GM18508 (cell line): ENCODE measurements around the gene LCMT2.
"Not testable (repeated sequence)": the region's sequence is repeated elsewhere in the genome, so short reads cannot be mapped to it uniquely, and the experiment has no call there.

Experiments
- ATAC-seq: cut with Tn5 transposase; IDR thresholded peaks from one replicate; pipeline ENCODE4 v1.9.1; 2021; ENCODE audit warnings: moderate number of reproducible peaks; ENCODE audit not compliant: insufficient read depth, unreplicated experiment

Gene LCMT2

DNA sequence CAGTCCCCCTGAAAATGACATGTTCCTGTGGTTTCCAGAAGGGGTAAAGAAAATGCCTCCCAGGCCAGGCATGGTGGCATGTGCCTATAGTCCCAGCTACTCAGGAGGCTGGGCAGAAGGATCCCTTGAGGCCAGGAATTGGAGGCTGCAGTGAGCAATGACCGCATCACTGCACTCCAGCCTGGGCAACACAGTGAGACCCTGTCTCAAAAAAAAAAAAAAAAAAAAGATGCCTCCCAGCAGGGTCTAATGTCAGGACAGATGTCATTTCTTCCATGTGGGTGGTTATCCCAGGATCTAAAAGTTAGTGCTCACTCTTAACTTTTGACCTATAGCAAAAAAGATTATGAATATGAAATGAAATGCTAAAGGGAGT lies 13.4 kb downstream of the LCMT2 start:
- ATAC-seq = no peak

DNA sequence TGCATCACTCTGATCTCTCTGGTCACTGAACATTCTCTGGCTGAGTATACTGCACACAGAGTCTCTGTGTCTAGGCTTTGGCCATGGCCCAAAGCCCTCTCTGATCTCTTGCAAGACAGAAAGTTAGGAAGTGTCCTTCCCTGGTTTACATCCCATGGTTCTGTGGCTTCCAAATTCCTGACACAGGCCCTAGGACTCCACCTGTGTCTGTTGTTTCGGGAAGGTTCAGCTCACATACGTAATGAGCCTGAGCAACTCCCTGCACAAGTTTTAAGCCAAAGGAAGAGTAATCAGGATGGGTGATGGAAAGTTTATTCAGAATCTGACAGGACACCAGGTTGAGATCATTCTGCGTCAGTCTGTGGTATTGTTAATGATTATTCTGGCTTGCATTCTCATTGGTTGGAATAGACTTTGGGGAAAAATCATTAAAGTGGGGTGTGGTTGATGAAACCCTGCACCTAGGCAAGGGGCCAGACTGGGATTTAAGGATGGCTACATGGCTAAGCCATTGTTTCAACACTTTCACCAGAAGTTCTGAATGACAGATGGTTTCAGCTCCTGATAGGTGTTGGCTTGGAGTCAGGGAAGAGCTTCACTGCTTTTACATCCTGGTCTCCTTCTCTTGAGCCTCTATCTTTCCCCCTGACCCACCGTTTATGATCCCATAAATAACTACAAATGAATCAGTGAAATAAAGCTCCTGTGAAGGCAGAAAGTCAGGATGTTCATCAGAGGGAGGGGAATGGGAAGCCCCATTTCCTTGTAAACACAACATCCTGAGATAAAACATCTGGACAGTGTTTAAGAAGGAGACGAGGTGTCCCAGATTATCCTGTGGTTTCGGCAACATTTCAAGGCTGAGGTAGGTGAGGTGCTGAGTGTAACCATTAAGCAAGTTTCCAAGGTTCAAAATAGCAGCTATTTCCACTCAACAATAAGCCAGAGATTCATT lies 14.1 kb downstream of the LCMT2 start:
- ATAC-seq = no peak

DNA sequence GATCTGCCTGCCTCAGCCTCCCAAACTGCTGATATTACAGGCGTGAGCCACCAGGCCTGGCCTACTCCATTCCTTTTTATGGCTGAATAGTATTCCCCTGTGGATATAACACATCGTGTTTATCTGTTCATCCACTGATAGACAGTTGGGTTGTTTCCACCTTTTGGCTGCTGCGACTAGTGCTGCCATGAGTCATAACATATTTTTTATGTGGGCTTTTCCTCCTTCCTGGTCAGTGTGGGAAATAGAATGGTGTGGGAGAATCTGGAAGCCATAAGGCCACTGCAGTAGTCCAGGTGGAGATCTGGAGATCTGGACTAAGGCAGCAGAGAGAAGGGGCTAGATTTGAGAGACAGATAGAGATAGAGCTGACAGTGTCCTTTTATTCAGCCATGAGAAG lies 16.2 kb downstream of the LCMT2 start:
- no peak for ATAC-seq

DNA sequence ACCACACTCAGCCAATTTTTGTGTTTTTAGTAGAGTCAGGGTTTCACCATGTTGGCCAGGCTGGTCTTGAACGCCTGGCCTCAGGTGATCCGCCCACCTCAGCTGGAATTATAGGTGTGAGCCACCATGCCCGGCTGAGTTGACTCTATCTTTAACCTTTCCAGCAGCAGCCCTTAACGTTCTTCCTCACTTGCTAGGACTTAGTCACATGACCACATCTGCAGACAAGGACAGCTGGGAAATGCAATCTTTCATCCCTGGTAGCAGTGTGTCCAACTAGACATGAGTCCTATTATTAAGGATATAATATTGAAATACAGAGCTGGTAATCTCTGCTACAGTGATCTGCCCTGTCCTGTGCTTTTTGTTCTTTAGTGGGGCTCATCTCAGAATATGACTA lies 18.0 kb downstream of the LCMT2 start:
- no peak for ATAC-seq

DNA sequence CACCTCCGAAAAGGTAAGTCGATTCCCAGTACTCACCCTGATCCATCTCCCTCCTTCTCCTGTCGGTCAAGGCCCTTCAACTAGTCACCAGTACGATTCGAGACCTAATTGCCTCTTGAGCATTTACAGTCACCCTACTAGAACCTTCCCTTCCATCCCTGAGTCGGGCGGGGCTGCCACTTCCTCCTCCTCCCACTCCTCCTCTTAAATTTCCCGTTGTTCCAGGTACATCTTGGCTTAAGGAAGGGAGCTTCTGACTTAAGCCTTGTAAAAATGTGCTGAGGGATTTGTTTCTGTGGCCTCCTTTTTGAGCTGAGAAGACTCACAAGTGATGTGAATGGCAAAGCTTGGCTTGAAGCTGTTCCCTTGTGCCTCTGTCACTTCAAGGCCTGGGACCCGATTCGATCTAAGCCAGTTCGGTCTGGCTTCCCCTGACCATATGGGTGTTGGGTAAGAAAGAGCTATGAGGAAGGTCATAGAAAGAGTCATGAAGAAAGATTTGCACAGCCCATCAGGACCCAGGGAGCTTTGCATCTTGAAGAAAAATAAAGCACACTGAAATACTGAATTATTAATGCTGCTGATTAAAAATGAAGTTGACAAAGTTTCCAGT lies 28.1 kb downstream of the LCMT2 start, which contains the start of gene TGM7:
Gene TGM7, minus strand, starts transcription at position 51 of the 613 bp plus-strand sequence.
- no peak for ATAC-seq

DNA sequence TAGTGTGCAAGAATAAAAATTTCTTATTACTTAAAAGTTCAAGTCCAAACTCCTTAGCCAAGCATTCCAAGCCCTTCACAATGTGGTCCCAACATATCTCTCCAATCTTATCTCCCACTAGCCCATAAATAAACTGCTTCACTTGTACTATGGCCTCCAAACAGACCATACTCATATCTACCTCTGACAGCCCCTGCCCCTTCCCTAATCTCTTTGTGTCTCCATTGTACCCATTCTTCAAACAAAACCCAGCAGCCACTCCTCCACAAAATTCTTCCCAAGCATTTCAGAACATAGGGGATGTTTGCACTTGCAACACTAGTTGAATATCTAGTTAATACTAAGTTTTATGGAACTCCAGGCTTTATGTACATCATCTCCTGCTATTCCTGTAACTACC lies 30.5 kb downstream of the LCMT2 start:
- ATAC-seq = no peak

DNA sequence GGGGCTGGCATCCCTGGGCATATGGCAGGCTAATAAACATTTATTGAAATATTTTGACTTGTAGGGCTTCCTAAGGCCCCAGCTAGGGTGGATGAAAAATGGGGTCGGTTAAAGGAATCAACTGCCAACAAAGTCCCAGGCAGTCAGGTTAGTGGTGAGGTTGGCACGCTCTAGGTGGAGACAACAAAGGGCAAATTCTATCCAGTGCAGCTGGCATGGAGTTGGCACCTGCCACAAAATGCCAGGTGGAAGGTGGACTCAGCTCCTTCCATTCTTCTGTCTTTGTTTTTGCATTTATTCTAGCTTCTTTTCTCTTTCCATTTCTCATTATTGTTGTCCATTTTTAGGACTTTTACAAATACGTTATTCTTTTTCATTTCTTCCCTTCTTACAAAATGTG lies 31.0 kb downstream of the LCMT2 start:
- ATAC-seq = no peak

DNA sequence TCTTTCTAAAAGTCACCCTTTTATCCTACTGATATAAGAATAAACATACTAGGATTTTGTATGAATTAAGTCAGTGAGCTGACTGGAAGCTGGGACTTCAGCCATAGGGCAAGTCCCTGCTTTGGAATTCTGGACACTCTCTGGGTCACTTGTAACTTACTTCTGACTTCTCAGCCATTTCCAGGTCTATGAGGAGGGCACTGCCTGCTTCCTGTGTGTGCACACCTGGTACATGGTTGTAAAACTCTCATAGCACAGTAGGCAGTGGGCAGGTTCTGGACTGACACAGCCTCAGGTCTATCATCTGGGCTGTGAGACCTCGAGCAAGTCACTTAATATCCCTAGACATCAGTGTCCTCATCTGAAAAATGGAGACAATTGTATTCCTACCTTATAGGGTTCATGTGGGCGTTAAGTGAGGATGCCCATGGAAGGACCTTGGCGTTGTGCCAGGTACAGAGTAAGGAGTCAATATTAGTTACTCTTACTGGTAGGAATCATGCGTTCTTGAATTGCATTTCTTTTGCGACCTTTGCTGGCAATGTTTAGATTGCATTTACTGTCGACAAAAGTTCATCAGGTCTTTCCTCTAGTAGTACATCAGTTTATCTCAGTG lies 36.2 kb downstream of the LCMT2 start:
- no peak for ATAC-seq

DNA sequence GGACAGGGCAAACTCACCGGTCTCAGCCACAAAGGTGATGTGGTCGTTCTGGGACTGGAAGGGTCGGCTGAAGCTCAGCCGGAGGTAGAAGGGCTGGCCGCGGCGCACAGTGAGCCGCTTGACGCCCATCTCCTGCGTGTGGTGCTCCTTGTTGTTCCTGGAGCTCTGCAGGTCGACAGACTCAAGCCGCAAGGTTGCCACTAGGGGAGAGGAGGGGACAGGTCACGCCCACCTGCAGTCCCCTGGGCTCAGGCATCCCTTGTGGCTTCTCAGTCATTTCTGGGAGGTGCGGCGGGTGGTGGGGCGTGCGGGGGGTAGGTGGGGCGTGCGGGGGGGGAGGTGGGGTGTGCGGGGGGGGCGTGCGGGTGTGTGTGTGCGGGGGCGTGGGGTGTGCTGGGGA lies 36.9 kb downstream of the LCMT2 start:
- no peak for ATAC-seq

DNA sequence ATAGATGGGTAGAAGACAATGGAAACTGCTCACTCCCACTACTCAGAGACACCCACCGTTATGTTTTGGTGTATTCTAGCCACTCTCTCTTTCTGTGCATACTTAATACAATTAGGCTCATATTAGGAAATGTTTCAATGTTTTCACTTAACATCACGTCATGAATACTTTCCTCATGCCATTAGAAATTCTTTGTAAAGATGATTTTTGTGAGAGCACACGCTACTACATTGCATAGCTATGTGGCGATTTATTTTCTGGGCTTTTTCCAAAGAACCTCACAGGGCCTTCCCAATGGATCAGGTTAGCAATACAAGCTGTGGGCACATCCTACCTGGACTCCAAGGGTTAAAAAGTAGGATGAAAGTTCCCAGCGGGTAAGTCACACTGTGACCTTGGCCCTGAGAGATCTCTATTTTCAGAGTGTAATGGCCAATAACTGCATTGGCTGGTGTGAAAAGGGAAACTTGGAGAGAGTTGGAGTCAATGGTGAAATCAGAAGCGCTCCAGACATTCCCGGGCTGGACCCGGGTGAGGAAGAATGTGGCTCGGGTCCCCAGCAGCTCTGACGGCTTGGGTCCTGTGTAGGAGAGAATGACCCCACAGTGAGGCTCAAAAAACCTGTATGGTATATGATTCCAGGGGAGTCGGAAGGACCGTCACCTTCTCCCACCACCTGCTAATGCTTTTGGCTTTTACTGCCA lies 37.8 kb downstream of the LCMT2 start:
- ATAC-seq = no peak

DNA sequence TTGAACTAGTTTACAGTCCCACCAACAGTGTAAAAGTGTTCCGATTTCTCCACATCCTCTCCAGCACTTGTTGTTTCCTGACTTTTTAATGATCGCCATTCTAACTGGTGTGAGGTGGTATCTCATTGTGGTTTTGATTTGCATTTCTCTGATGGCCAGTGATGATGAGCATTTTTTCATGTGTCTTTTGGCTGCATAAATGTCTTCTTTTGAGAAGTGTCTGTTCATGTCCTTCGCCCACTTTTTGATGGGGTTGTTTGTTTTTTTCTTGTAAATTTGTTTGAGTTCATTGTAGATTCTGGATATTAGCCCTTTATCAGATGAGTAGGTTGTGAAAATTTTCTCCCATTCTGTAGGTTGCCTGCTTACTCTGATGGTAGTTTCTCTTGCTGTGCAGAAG lies 40.7 kb downstream of the LCMT2 start:
- ATAC-seq = not testable (repeated sequence)

DNA sequence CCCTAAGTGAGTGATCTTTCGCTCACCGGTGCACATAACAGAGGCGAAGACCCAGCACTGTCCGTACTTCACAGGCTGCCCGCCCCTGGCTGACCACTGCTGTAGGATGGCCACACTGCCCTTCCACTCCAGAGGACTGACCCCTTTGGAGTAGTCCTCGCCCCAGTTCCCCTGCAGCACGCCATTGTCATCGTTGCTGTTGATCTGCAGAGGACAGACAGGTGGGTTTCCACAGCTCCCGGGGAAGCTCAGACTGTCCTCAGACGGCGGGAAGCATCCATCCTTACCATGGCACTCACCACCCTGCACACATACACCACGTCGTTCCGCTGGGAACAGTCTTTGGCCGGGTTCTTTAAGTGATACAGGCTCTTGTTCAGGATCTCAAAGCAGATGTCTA lies 43.1 kb downstream of the LCMT2 start:
- no peak for ATAC-seq

DNA sequence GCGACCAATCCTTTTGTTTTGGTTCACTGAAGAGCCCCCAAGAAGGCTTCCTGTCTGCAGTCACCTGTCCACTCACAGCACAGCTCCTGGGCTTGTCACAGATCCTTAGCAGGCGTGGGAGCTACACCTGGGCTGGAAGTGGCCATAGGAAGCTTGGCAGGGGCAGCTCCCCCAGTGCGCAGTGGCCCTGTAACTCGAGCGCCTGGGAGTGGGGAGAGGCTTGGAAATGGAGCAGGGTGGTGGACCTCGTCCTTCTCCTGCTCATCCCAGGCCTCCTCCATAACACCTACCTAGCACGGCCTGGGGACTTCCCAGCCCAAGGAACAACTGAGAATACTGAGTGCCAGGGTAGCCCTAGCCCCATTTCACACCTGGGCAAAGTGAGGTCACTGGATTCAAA lies 44.3 kb downstream of the LCMT2 start:
- ATAC-seq = no peak

DNA sequence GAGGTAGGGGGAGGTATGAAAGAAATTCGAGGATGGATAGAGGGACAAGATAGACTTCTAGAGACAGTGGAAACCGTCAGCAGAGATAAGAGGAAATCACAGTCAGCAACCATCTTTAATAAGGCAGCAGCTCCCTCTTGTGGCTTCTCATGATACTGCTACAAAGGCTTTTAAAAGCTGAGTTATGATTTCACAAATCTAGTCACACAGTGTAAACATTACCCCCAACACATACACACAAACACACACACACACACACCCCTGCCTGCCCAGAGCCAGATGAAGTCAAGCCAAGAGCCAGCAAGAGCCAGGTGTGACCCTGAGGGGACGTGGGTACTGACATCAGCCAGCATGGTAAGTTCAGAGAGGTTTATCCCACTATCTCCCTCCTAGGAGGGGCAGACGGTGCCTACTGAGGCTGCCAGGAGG lies 44.8 kb downstream of the LCMT2 start:
- ATAC-seq = no peak

DNA sequence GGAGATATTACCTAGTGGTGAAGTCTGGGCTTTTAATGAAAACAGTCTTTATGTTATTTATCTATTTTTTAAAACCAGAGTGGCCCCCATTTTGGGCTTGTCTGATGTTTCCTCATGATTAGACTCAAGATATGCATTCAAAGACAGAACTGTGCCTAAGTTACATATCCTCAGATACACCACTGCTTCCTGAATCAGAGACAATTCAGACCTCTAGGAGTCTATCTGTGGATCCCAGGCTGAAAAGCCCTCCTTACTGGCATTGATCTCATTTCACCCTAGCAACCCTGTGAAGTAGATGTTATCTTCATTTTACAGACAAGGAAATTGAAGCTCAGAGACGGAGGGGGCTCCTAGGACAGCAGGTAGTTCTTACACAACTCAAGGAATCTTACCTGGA lies 46.8 kb downstream of the LCMT2 start:
- no peak for ATAC-seq

DNA sequence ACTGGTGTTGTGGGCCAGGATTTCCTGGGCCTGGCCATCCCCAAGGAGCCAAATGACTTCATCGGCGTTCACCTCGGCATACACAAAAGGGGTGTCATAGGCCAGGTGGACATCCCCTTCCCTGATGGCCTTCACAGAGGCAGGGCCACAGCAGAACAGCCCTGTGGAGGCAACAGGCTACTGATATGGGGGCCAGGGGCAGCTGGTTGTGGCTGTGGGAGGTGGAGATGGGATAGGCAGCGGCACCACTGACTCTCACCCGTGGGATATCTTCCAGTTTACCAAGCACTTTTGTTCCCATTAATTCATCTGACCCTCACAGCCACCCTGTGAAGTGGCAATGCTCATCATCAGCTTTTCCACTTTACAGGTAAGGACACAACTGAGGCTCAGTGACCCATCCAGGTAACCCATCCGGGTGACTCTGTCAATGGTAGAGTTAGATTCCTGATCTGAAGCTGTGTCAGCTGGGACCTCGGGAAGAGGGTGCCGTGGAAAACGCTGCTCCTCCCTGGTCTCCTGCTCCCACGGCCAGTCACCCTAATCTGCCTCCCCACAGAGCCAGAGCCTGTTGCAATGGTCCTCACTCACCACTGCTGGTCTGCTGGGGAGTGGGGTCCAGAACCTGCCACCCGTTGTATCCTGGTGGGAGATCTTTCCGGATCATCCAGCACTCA lies 48.3 kb downstream of the LCMT2 start:
- ATAC-seq = no peak

DNA sequence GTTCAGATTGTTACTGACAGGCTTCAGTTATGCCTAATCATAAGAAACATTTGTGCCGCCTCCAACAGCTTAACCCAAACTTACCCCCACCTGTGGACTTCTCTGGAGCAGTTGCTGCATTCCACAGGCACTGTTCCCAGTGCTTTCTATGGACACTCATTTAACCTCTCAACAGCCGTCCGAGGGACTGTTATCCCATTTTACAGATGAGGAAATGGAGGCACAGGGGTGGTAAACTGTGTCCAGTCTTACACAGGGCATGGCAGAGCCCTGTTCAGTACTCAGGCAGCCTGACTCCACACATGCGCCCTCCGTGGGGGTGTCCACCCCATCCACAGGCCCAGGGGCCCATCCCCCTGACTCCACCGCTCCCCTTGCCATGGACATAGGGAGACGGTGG lies 49.4 kb downstream of the LCMT2 start:
- no peak for ATAC-seq

DNA sequence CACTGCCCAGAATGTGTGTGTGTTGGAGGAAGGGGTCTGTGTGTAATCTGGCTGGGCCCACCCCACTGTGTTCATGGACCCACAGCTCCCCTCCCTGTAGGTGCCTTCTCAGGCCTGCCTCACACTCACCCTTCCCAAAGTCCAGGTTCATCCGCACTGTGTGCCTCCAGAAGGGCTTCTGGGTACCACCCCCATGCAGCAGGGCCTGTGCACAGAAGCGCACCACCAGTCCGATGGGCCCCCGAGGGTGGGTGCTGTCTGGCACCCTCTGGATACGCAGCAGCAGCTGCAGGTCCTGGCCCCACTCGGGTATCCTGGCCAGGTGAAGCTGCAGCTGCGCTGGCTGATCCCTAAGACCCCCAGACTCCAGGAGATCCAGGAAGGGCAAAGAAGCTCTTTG lies 50.9 kb downstream of the LCMT2 start:
- no peak for ATAC-seq

DNA sequence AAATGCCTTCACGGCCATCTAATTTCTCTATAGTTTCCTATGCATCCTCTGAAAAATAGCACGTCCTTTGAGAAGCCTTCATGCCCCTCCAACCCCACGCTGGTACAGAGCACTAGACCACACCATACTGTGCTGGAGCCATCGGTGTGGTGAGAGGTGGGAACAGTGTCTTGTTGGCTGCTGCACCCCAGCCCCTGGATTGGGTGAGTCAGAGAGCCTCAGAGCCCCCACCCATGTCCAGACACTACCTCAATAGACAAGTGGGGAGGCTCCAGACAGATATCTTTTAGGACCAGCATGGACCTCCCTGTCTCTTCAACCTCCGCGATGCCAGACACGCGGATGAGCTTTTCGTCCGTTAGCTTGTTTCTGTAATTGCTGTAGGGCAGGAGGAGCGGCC lies 51.5 kb downstream of the LCMT2 start:
- ATAC-seq = no peak

DNA sequence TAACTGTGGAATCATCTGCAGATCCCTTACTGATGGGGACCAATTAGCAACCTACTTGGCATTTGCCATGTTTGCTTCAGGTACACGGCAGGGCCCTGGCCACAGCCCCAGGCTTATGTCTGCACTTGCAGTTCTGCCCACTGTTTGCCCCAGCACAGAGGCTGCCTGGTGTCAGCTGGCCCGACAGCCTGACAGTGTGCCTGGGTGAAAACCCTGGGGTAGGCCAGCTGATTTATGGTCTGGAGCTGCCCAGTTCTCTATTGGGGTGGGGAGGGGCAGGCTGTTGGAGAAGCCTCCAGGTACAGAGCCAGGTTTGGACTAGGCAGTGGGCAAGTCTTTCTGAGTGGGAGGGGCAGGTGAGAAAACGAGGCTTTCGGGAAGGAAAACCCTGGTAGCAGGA lies 52.5 kb downstream of the LCMT2 start:
- no peak for ATAC-seq
